Ovary (tissue), 9 donors: ENCODE results near the gene SPAST. TPM values are rescaled to one million over a fixed set of nuclear protein-coding genes. Genes with fewer than 3 reads are reported as not detected.
A peak's percentile ranks its signal among the peaks of the same experiment; 100 is the strongest.

Experiments
- DNase-seq, 5 donors: peaks; one replicate each; pipeline ENCODE4 v3.0.0-alpha.2; 2019 to 2020
- H3K27ac ChIP-seq, 2 donors: fragments of 200-600 bp; one replicate each; pipeline versions ENCODE4 v1.5.1 to v1.8.0; 2019 to 2022
- H3K27me3 ChIP-seq: fragments of 200-600 bp; one replicate; pipeline ENCODE4 v1.8.0; 2022
- H3K36me3 ChIP-seq: fragments of 200-600 bp; sonication (generic); one replicate; pipeline ENCODE4 v1.5.1; 2019
- H3K4me1 ChIP-seq: one replicate; pipeline ENCODE4 v1.8.1; 2013; ENCODE audit warnings: mild to moderate bottlenecking, moderate library complexity; ENCODE audit not compliant: insufficient read depth
- H3K4me3 ChIP-seq: fragments of 200-600 bp; sonication (generic); one replicate; pipeline ENCODE4 v1.5.1; 2017
- H3K9me3 ChIP-seq, 2 donors: fragments of 200-600 bp in 1 of 2; sonication (generic) in 1 of 2; one replicate each; pipeline versions ENCODE4 v1.5.1 to v1.8.1; 2013 to 2019; ENCODE audit warnings: mild to moderate bottlenecking in 1 of 2, moderate library complexity in 1 of 2
- CTCF ChIP-seq, 3 donors: fragments of 450-650 bp in 2 of 3; fragments of 200-600 bp in 1 of 3; IDR thresholded peaks; one replicate each; pipeline versions ENCODE4 v1.5.1 to v1.8.0; 2016 to 2022; ENCODE audit warnings: antibody characterized with exemption in 3 of 3, mild to moderate bottlenecking in 1 of 3
- EP300 ChIP-seq: sonication (generic); formaldehyde crosslinking; IDR thresholded peaks from one replicate; pipeline ENCODE4 v1.6.1; 2017; ENCODE audit warnings: antibody characterized with exemption
- POLR2A ChIP-seq: fragments of 450-650 bp; IDR thresholded peaks from one replicate; pipeline ENCODE4 v1.6.1; 2017; ENCODE audit warnings: antibody characterized with exemption, mild to moderate bottlenecking, moderate library complexity
- WGBS, 3 donors: extraction: QIAGEN DNeasy Blood & Tissue Kit in 1 of 3; methylation state at CpG; one replicate each; pipeline versions ENCODE4 v1.1.5 to v1.1.7; 2013 to 2017; 5-methylcytosine and 5-hydroxymethylcytosine counted together
- intact Hi-C, 4 donors: fragments of 100-400 bp; cut with DNase I; formaldehyde crosslinking; loops; one replicate each; pipeline versions ENCODE4 v1.11.0 to v1.15.1; 2022 to 2023
- polyA plus RNA-seq, 2 donors: library from polyadenylated mRNA; stranded (reverse); fragments of 200-250 nt in 1 of 2; fragments of 350-450 nt in 1 of 2; fragmentation: Illumina TruSeq in 1 of 2; extraction: RNeasy Lipid Tissue Mini Kit (QIAGEN cat#74804) in 1 of 2; gene quantifications; one replicate each; pipeline ENCODE4 v1.2.3, GENCODE V29; 2013 to 2014
- total RNA-seq, 7 donors: library from RNA; depleted of rRNA in 2 of 7; stranded (reverse); fragments of >200 nt in 2 of 7; fragmentation: NEBNext Ultra II Directional in 3 of 7; extraction: Animal tissue kit (Norgen Biotek cat#: 25700) in 3 of 7; gene quantifications; one replicate each; pipeline versions ENCODE4 v1.1.0 to v1.2.4, GENCODE V29; 2016 to 2023
- donor health status: DM: no; HTN: no; CAD: no; lungs with moderate emphysema.
- donor health status: DM: no; HTN: no; CAD: no.
- donor health status: Bipolar disorder and iron deficiency.
- donor health status: DM: yes; HTN: yes; CAD: no.
- donor health status: DM: no; HTN: no; CAD: no.
- donor health status: DM: yes; HTN: yes; CAD: no.

Gene SPAST
- total and polyA plus RNA-seq, 9 donors: 6.5 to 21.6 (median 18.3) TPM

DNA sequence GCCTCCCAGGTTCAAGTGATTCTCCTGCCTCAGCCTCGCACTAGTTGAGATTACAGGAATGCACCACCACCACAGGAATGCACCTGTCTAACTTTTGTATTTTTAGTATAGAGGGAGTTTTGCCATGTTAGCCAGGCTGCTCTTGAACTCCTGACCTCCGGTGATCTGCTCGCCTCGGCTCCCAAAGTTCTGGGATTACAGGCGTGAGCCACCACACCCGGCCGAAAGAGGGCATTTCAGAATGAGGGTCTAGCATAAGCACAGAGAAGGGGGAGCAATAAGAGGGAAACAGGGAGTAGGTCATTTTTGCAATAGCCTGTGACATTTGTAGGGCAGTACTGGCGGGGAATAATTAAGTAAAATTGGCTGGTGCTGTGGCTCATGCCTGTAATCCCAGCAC is 1.9 kb upstream of the SPAST start:
- WGBS, 3 donors: 89 to 93% (median 92%) methylated on average over 8 of the region's 8 CpGs
- intact Hi-C loops: no loop called here

GRCh38 chr2:32061973-32062861 is 1.1 kb upstream of the SPAST start:
- no peaks in the 10 kb centered on the region for H3K9me3 ChIP-seq
- no peak for TF ChIP-seq POLR2A
- TF ChIP-seq EP300: no peak
- TF ChIP-seq CTCF (IDR thresholded peaks at IDR 0.05): no peak
- intact Hi-C loops: no loop called here
- H3K27me3 ChIP-seq: no peaks in the 10 kb centered on the region
- peaks cover 3% of the 10 kb centered on the region for H3K4me1 ChIP-seq
- peak overlapping the region; percentile 84 for H3K4me3 ChIP-seq
- WGBS, 3 donors: 23 to 32% (median 25%) methylated on average over 13 of the region's 13 CpGs
- DNase-seq: peak; percentile 55 to 69 (median 64)
- no peaks in the 10 kb centered on the region for H3K36me3 ChIP-seq
- H3K27ac ChIP-seq: peak overlapping the region in 1 of 2 donors; percentile 86

More for the DNA sequence above, 1.9 kb upstream of the SPAST start:
- H3K9me3 ChIP-seq: no peaks in the 10 kb centered on the region
- DNase-seq: peak in 1 of 5 donors; percentile 28
- no peaks in the 10 kb centered on the region for H3K27me3 ChIP-seq
- no peak overlapping the region for H3K4me3 ChIP-seq
- H3K36me3 ChIP-seq: no peaks in the 10 kb centered on the region
- H3K4me1 ChIP-seq: no peaks in the 10 kb centered on the region
- TF ChIP-seq CTCF (IDR thresholded peaks at IDR 0.05) (no peak), EP300 (no peak), POLR2A (no peak)
- peak overlapping the region in 1 of 2 donors; percentile 86 for H3K27ac ChIP-seq

DNA sequence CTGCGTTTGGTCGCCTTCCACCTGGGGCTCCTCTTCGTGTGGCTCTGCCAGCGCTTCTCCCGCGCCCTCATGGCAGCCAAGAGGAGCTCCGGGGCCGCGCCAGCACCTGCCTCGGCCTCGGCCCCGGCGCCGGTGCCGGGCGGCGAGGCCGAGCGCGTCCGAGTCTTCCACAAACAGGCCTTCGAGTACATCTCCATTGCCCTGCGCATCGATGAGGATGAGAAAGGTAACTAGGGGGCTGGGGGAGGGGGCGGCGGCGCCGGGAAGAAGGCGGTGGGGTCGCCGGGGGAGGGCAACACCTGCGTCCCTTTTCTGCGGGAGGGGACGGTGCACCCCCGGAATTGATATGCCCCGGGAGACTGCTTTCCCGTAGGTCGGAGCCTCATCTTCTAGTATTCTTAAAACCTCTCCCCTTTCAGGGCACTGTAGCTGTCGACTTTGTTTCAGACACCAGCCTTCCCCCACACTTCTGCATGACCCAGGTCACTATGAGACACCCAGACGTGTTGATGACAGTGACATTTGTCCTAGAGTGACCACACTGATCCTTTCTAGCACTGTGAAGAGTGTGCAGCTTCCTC is 755 bp downstream of the SPAST start:
- intact Hi-C loops: no loop called here
- peak in 1 of 5 donors; percentile 21 for DNase-seq
- no peaks in the 10 kb centered on the region for H3K9me3 ChIP-seq
- H3K4me1 ChIP-seq: peaks cover 3% of the 10 kb centered on the region
- H3K27me3 ChIP-seq: no peaks in the 10 kb centered on the region
- no peak for TF ChIP-seq EP300
- TF ChIP-seq POLR2A: no peak
- no peak for TF ChIP-seq CTCF (IDR thresholded peaks at IDR 0.05)
- peak overlapping the region; percentile 85 to 86 for H3K27ac ChIP-seq
- peak overlapping the region; percentile 84 for H3K4me3 ChIP-seq
- 0 to 2% (median 0%) methylated on average over 35 to 40 of the region's 40 CpGs for WGBS, 3 donors
- H3K36me3 ChIP-seq: no peaks in the 10 kb centered on the region

GRCh38 chr2:32064713-32065112 is 1.4 kb downstream of the SPAST start:
- Histone ChIP-seq H3K27me3 (no peaks in the 10 kb centered on the region), H3K4me3 (peak overlapping the region; percentile 84), H3K4me1 (peaks cover 3% of the 10 kb centered on the region), H3K9me3 (no peaks in the 10 kb centered on the region), H3K27ac (no peak overlapping the region), H3K36me3 (no peaks in the 10 kb centered on the region)
- 80 to 81% (median 80%) methylated on average over 8 of the region's 8 CpGs for WGBS, 3 donors
- DNase-seq: no peak
- TF ChIP-seq EP300: no peak
- TF ChIP-seq CTCF (IDR thresholded peaks at IDR 0.05): no peak
- no peak for TF ChIP-seq POLR2A
- intact Hi-C loops: no loop called here
